Posterior cingulate gyrus (tissue), 11 donors: ENCODE data around the gene PTOV1.

Experiments
- DNase-seq, 10 donors: peaks; one replicate each; pipeline versions ENCODE4 v3.0.0 to v3.0.0-alpha.2; 2020 to 2021; ENCODE audit warnings: mixed read lengths in 3 of 10
- intact Hi-C: fragments of 100-400 bp; cut with DNase I; formaldehyde crosslinking; loops from one replicate; pipeline ENCODE4 v1.15.1; 2023

Gene PTOV1

GRCh38 chr19:49839713-49840112 is 11.2 kb upstream of the PTOV1 start:
- intact Hi-C loops, result no loop called here

DNA sequence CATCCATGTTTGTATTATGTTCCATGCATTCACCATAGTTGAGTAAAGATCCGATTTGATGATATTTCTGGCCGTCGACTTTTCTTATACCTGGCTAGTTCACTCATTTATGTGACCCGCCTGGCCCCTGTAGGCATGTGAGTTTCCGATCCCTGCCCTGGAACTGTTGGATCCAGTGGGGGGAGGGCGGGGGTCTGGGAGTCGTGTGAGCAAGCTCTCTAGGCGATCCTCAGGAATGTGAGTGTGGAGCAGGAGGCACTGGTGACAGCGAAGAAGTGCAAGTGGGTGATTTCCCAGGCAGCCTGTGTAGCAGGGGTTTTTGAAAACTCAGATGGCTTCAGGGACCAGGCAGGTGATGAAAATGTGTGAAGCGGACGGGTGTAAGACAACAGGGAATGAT is 10.6 kb upstream of the PTOV1 start:
- intact Hi-C loops, result no loop called here
- DNase-seq, result no peak

More at GRCh38 chr19:49839713-49840112, 11.2 kb upstream of the PTOV1 start:
- no peak for DNase-seq

- intact Hi-C loops, result no loop called here
- peak in 1 of 10 donors; percentile 44 for DNase-seq
Measured at GRCh38 chr19:49840736-49841249, 10.2 kb upstream of the PTOV1 start.

DNA sequence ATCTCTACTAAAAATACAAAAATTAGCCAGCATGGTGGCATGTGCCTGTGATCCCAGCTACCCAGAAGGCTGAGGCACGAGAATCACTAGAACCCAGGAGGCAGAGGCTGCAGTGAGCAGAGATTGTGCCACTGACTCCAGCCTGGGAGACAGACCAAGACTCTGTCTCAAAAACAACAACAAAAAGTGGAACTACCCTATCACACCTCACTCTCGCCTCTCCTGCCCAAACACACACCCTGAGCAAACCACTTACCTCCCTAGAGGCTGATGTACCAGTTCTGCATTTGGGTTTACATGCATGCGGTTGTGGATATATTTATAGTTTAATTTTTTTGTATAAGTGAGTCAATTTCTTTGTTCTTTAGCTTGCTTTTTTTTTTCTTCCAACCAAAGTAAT is 7.7 kb upstream of the PTOV1 start:
- DNase-seq, result no peak

GRCh38 chr19:49844138-49845095 is 6.5 kb upstream of the PTOV1 start:
- intact Hi-C loops, result no loop called here
- no peak for DNase-seq

More for the DNA sequence above, 7.7 kb upstream of the PTOV1 start:
- intact Hi-C loops, result no loop called here

- intact Hi-C loops, result no loop called here
- DNase-seq, result no peak
Measured at GRCh38 chr19:49845414-49845813, 5.5 kb upstream of the PTOV1 start.

DNA sequence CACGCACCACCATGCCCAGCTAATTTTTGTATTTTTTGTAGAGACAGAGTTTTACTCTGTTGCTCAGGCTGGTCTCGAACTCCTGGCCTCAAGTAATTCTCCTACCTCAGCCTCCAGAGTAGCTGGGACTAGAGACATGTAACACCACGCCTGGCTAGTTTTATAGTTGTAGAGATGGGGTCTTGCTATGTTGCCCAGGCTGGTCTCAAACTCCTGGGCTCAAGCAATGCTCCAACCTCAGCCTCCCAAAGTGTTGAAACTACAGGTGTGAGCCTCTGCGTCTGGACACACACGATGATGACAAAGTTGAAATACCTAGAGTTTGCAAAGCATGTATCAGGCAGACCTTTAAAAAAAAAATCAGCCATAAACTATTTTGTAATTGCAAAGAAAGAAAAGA is 4.6 kb upstream of the PTOV1 start:
- no peak for DNase-seq
- intact Hi-C loops, result no loop called here

GRCh38 chr19:49847731-49848696 is 2.9 kb upstream of the PTOV1 start:
- intact Hi-C loops, result no loop called here
- no peak for DNase-seq

DNA sequence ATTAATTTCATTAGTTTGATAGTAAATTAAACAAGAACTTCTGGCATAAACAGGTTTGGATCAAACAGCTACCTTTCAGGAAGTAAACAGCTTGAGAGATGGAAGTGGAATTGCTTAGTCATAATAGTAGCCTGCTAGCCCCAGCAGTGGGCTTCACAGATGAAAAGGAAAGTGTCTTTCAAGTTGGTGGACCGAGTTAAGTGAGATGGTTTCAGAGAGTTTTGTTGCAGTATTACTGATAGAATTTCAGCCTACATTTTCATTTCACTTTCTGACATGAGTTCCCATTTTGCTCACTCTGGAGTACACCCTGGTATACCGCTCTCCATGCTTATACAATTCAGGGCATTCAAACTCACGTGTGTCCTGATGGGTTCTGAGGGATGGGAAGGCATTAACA is 2.0 kb upstream of the PTOV1 start:
- DNase-seq, result no peak
- intact Hi-C loops, result no loop called here

DNA sequence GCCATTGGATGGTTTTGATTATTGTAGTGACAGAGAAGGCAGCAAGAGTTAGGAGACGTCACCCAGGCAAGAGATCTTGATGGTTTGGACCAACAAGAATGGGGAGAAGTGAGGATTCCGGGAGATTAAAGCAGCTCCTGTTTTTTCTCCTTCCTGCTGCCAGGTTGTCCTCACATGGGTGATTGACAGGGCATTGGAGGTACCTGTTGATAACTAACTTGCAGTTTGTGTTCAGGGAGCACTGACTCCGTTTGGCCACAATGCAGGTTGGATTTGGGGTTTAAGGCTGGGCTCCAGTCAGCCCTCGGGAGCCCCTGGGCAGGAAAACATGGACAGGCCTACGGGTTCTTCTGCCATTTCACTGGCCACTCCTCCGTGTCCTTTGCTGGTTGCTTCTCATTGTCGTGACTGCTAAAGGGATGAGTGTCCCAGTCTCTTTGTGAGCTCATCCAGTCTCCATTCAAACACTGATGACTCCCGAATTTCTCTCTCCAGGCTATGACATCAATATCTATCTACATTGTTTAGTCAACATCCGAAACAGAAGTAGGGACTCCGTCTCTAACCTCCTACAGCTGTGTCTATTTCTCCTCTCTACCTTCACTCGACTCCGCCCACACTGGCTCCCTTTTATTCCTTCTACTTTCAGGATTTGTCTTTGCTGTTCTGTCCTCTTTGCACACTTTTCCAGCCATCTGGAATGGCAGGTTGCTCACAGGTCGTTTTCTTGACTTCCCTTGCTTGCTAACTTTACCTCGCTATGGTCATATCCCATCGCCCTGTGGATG is 1.3 kb upstream of the PTOV1 start:
- intact Hi-C loops, result loop anchor here (1.0 to 5.0 kb wide), 2 partner anchors 28 to 32 kb away; partner anchors contain the start of genes AKT1S1, MED25 and TBC1D17
- no peak for DNase-seq

- intact Hi-C loops, result loop anchor here (1.0 to 5.0 kb wide), 2 partner anchors 27 to 33 kb away; partner anchors contain the start of genes AKT1S1, MED25 and TBC1D17
- no peak for DNase-seq
Measured at GRCh38 chr19:49850221-49850486, 805 bp upstream of the PTOV1 start.

GRCh38 chr19:49851456-49852259 is 699 bp downstream of the PTOV1 start:
- intact Hi-C loops, result loop anchor here (5.0 kb wide), 1 partner anchor 34 kb away; the partner anchor contains the start of gene MED25

GRCh38 chr19:49852631-49853126 is 1.7 kb downstream of the PTOV1 start:
- intact Hi-C loops, result loop anchor here (5.0 kb wide), 1 partner anchor 35 kb away; the partner anchor contains the start of gene MED25
- DNase-seq, result no peak

More at GRCh38 chr19:49851456-49852259, 699 bp downstream of the PTOV1 start:
- DNase-seq, result no peak

DNA sequence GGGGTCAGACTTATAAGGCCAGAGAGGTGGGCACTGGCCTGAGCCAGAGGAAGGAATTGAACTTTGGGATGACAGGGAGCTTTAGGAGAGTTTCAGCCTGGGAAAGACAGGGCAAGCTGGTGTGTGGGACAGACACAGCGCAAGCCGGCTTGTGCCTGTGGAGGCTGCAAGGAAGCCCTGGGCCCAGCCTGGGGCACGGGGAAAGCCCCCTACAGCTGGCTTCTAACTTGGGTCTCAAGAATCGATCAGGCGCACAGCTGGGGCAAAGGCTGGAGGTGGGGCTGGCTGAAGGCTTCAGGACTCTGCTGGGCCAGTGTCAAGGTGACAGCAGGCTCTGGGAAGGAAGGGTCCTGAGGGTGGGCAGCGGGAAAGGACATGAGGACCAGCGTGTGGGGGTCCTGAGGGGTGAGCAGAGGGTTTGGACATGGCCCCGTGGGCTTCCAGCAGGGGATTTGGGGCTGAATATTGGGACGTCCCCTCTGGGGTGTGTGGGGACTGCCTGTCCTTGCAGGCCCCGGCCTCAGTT is 3.0 kb downstream of the PTOV1 start:
- intact Hi-C loops, result loop anchor here (5.0 kb wide), 1 partner anchor 37 kb away; the partner anchor contains the start of gene MED25
- no peak for DNase-seq

DNA sequence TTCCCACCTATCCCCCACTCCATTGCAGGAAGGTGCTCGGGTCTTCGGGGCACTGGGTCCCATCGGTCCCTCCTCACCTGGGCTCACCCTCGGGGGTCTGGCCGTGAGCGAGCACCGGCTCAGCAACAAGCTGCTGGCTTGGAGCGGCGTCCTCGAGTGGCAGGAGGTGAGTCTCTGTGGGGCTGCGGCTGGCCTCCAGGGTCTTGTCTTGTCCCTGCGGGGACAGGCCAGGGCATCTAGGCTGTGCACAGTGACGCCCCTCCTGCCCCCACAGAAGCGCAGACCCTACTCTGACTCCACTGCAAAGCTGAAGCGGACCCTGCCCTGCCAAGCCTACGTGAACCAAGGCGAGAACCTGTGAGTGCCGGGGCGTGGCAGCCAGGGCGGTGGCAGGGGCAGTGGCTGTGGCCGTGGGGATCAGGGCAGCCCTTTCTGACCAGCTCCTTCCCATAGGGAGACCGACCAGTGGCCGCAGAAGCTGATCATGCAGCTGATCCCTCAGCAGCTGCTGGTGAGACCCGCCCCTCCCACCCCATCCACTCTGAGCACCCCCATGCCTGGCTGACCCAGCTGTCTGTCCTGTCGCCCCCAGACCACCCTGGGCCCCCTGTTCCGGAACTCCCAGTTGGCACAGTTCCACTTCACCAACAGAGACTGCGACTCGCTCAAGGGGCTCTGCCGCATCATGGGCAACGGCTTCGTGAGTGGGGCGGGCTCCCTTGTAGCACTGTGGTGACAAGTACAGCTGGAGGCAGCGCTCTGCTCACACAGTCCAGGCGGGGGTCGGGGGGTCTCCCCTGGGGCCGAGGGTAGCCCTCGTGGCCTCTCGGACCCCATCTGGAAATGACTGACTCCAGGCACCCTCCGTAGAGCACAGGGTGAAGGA is 3.7 kb downstream of the PTOV1 start:
- no peak for DNase-seq
- intact Hi-C loops, result loop anchor here (5.0 kb wide), 1 partner anchor 37 kb away; the partner anchor contains the start of gene MED25

GRCh38 chr19:49855277-49855675 is 4.3 kb downstream of the PTOV1 start:
- intact Hi-C loops, result no loop called here
- DNase-seq, result no peak
